Measurements from ENCODE around the gene TAS2R41.
"Not testable (repeated sequence)": the region's sequence is repeated elsewhere in the genome, so short reads cannot be mapped to it uniquely, and the experiment has no call there.

TAS2R41 gene

DNA sequence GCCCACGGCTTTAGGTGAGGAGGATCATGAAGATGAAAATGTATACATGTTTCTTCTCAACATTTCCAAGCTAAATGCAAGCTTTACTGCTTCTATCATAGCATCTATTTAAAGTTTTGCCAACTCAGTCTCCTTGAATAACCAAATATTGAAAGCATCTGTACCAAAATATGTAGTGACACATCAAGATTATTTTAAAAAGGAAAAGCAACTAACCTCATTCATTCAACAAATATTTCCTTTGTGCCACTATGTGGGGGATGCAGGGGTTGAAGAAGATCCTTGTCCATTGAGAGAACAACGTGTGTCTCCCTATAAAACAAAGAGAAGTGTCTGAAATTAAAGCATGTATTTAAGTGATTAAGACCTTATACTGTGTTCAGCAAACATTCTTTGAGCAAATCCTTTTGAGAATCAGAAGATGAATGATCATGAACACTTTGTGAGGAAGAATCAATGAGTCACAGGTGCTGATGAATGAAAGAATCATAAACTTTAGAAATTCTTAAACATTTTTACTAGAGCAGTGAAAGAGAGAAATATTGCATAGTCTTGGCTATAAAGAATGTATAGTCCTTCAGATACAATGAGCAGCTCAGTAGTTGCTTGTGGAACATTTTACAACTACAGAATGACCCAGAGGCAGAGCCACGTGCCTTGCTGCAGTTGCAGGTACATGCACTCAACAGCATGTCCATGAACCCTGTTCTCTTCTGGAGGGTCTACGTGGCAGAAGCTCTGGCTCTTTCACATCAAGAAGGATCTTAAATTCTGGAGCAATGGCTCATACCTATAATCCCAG lies 20.5 kb upstream of the TAS2R41 start:
- no peak for DNase-seq (ENCODE audit: low read depth, low spot score)

DNA sequence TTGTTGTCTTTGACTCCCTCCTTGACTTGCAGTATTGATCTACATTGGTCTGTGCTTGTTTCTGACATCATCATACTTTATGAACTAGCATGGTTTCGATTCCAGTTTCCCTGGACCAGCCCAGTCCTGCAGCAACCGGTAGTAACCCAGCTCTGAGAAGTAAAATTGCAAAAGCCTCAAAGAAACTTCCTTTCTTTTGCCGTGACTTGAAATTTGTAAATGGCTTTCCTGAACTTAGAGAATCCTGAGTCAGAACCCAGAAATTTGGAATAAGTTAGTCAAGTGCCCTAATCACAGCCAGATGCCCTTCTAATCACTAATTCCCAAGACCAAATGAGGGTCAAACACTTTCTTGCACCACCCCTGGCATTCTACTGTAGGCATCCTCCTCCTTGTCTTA lies 19.4 kb upstream of the TAS2R41 start:
- no peak for DNase-seq (ENCODE audit: low read depth, low spot score)

DNA sequence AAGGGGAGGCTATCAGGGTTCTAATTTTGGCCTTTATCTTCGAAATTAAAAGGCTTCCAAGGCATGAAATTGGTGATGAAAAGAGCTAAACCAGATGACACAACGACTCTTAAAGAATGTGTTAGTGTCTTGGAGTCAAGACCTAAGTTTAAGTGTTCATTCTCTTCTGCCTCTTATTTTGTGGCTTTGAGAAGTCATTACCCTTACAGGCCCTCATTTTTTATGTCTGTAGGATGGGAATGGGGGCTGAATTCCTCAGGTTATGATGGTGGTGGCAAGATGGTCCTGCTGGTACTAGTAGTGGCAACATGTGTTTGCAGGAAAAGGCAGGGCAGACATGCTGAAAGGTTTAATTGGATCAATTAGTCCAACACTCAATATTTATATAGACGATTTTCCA lies 19.0 kb upstream of the TAS2R41 start:
- DNase-seq (ENCODE audit: low read depth, low spot score) = no peak

DNA sequence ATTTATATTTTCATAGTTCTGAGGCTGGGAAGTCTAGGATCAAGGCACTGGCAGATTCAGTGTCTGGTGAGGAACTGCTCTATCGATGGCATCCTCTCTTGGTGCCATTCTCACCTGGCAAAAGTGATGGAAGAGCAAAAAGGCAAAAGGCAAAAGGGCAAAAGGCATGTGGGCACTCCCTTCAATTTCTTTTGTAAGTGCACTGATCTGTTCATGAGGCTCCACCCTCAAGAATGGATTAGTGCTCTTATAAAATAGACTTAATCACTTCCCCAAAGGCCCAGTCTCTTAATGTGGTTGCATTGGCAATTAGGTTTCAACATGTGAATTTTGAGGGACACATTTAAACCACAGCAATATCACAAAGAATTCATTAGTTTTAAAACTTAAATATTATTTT lies 18.3 kb upstream of the TAS2R41 start:
- DNase-seq (ENCODE audit: low read depth, low spot score) = no peak

DNA sequence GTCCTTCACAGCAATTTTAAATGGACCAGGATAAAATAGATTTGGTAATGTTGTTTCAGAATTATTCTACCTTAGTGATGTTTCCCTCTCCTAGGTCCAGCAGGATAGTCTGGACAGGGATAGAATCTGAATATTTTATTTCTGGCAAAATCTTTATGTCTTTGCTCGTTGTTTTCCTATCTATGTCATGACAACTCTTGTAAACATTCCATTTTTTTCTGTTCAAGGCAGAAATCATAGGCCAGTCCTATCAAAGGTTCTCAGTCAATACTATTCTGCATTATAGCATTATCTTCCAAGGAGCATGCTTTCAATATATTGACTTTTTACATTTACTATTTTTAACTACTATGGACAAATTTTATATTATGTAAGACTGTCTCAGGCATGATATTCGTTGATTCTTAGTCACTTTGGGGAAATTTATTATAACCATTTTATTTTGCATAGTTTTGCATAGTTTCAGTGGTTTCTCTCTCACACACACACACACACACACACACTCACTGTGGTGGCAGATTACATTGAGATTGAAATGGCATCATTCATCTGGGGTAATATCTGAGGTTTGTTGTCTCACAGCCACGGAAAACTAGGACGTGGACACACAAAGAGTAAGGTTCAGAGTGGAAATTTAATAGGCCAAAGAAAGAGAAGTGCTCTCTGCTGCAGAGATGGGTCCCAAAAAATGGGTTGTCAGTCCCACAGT lies 17.2 kb upstream of the TAS2R41 start:
- DNase-seq (ENCODE audit: low read depth, low spot score) = no peak

DNA sequence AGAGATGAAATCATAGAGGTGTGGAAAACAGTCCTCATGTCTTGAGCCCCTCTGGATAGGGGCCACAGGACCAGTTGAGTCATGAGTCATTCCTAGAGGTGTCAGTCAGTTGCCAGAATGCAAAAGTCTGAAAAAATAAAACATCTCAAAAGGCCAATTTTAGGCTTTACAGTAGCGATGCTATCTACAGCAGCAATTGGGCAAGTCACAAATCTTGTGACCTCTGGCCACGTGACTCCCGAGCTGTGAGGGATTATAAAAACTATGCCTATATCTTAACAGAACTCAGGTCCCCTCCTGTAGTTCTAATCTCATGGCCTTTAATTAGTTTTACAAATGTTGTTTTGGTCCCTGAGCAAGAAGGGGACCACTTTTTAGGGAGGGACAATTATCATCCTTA lies 15.6 kb upstream of the TAS2R41 start:
- no peak for DNase-seq (ENCODE audit: low read depth, low spot score)

DNA sequence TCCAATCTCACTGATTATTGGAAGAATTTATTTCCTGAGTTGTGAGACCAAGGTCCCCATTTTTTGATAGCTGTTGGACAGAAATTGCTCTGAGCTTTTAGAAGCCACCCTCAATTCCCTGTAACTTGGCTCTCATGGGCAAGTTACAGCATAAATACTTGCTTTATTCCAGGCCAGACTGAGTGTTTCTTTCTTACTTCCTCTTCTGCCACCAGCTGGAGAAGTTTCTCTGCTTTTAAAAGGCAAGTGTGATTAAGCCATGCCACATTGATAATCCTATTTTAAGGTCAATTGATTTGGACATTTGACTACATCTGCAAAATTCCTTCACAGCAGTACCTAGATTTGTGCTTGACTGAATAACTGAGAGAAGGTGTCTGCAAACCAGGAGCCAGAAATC lies 14.1 kb upstream of the TAS2R41 start:
- DNase-seq (ENCODE audit: low read depth, low spot score) = no peak

DNA sequence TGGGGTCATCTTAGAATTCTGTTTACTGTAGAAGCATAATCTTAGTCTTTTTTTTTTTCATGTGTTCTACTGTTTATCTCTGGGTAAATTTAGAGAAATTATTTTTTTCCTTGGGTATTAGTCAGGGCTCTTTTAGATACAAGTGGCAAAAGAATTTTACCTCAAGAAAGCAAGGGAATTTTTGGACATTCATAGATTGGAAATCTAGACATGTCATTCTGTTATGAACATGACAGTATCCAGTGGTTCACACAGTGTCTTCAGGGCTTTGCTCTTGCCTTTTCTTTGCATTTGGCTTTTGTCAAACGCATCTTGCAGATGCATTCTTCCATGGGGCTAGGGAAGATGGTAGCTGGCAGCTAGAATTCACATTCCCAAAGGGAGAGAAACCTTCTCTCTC lies 13.7 kb upstream of the TAS2R41 start:
- no peak for DNase-seq (ENCODE audit: low read depth, low spot score)

DNA sequence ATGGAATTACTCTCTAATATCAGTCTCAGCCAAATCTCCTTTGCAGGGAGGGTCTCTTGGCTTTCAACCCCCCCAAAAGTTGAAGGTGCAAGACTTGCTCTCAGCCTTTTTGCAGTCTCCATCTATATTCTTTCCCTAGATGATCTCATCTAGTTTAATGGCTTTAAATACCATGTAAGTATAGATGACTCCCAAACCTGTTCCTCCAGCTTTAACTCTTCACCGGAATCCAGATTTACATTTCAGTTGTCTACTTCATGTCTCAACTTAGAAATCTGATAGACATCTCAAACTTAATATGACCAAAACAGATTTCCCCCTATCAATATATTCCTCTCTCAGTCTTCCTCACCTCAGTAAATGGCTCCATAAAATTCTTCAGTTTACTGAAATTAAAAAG lies 9.9 kb upstream of the TAS2R41 start:
- no peak for DNase-seq (ENCODE audit: low read depth, low spot score)

DNA sequence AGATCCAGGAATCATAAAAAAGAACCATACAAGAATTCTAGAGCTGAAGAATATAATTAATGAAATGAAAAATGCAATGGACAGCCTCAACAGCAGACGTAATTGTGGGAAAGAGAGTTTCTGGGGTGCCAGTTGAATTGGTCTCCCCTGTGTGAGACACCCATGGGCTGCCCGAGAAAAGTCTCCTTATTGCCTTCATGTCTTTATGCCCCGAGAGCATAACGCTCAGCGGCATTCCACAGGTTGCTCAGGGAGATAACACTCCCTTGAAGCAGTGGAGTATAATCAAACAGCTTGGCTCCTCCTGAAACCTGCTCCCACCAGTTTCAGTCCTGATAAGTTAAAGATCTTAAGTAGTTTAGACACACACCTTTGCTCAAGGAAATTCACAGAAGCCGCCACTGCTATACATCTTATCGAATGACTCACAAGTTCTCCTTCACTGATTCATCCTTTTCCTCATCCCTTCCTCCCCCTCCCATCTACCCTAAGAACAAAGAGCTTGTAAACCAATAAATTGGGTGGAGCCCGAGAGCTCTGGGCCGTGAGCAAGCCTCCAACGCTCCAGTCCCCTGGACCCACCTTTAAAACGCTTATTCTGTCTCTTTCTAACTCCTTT lies 5.5 kb upstream of the TAS2R41 start:
- peak; percentile 54 for DNase-seq (ENCODE audit: low read depth, low spot score)

DNA sequence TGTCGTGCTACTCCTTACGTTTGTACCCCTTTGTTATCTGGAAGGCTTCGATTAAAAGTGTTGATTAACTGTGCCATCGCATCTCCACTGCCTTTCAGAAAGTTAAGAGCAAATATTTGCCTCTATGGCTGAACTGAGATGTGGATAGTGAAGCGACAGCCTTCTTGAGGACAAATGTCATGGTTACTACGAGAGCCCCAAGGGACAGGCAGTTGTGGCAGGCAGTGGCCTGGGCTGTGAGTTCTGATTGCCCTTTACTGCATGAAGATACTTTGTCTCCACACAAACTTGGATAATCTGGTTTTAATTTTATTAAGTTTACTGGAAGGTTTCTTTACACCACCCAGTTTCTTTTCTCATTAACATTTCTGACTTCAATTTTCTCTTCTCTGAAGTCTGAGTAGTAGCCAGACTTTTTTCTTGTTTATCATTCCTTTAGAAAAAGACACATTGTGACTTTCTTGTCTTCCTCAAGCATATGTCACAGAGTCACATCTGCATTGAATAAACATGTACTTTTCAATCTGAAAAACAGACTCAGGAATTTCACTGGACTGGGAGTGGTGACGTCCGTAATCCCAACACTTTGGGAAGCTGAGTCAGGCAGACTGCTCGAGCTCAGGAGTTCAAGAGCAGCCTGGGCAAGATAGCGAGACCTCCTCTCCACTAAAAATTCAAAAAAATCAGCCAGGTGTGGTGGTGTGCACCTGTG lies 1.5 kb downstream of the TAS2R41 start:
- no peak for DNase-seq (ENCODE audit: low read depth, low spot score)

DNA sequence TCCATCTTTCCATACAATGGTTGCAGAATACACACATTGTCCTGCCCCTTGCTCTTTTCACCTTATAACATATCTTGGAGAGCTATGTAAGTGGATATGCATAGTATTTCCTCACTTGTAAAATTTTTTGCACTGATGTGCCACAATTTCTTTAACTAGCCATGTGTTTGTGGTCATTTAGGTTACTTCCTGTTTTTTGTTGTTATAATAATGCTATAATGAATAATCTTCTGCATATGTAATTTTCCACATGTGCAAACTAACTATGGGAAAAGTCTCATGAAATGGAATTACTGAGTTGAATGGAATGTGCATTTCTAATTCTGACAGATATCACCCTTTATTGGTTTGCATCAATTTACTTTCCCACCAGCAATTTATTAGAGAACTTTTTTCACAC lies 2.8 kb downstream of the TAS2R41 start:
- DNase-seq (ENCODE audit: low read depth, low spot score) = no peak

DNA sequence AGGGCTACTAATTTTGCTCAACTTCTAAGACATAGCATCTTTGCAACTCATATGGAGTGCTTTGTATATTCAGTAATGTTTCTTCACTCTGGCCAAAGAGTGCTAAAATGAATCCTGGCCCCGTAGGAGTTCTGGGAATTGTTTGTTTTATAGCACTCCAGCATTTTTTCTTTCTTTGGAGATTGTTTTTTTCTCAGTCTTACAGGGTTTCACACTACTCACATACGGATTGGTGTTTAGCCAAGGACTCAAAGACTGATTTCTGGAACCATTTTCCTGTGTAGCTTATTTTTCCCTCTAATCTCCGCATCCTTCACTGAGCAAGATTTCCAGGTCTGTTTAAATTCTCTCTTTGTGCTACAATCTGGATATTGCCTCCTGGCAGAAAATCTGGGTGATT lies 6.4 kb downstream of the TAS2R41 start:
- DNase-seq (ENCODE audit: low read depth, low spot score) = no peak

DNA sequence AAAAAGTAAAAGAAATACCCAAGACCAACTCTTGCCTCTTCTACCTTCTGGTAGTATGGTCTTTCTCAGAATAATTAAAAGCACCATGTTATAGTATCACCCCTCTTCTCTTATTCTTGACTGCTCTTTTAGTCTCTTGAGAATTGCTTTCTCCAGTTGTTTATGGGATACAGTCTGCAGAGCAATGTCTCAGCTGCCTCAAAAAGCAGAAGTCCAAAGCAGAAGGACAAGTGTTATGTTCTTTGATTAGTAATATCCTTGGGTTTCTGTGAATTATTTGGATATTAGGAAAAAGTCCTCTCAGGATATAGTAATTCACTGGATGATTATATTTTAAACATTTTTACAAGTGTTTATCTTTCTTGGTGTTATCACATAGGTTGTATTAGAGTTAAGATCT lies 7.4 kb downstream of the TAS2R41 start:
- DNase-seq (ENCODE audit: low read depth, low spot score) = no peak

DNA sequence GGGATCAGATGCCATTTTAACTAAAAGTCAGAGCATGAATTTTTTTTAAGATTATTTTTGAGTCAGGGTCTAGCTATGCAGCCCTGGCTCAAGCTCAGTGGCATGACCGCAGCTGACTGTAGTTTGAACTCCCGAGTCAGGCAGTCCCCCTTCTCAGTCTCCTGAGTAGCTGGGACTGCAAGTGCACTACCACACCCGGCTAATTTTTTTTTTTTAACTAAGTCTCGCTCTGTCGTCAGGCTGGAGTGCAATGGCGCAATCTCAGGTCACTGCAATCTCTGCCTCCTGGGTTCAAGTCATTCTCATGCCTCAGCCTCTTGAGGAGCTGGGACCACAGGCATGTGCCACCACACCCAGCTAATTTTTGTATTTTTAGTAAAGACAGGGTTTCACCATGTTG lies 7.8 kb downstream of the TAS2R41 start:
- no peak for DNase-seq (ENCODE audit: low read depth, low spot score)

DNA sequence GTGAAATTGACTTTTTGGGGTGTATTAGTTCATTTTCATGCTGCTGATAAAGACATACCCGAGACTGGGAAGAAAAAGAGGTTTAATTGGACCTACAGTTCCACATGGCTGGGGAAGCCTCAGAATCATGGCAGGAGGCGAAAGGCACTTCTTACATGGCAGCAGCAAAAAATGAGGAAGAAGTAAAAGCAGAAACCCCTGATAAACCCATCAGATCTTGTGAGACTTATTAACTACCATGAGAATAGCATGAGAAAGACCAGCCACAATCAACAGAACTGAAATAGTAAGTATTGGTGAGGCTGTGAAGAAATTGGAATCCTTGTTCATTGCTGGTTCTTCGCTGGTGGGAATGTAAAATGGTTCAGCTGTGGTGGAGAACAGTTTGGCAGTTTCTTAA lies 8.6 kb downstream of the TAS2R41 start:
- DNase-seq (ENCODE audit: low read depth, low spot score) = not testable (repeated sequence)

DNA sequence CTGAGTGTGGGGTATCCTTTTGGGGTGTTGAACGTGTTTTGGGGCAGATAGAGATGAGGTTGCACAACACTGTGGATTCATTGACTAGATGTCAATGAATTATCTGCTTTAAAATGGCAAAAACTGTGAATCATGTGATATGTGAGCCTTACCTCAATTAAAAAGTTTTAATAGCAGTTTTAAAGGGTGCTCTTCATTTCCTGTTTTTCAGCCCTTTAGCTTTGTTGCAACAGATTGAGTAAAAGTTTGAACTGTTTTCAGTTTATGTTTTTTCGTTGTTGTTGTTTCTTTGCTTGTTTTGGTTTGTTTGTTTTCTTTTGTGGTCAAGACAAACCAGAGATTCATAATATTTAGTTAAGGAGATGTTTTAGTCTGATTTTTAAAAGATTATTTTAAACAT lies 9.4 kb downstream of the TAS2R41 start:
- no peak for DNase-seq (ENCODE audit: low read depth, low spot score)

DNA sequence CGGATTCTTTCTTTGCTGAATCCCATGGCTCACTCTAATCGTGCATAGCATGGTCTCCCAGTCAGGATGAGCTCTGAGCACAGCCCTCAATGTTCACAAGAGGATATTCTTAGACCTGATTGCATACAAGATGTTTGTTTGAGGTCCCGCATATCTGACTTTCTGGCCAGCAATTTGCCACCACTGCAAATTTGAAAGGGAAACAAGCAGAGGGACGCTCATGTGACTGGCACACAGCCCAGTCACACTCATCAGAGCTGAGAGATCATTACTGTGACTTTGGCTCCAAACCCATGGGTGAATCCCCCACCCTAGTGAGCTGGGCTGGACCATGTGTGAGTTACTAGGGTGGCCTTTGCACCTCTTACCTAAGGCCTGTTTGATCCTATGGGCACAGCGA lies 9.9 kb downstream of the TAS2R41 start:
- DNase-seq (ENCODE audit: low read depth, low spot score) = no peak

DNA sequence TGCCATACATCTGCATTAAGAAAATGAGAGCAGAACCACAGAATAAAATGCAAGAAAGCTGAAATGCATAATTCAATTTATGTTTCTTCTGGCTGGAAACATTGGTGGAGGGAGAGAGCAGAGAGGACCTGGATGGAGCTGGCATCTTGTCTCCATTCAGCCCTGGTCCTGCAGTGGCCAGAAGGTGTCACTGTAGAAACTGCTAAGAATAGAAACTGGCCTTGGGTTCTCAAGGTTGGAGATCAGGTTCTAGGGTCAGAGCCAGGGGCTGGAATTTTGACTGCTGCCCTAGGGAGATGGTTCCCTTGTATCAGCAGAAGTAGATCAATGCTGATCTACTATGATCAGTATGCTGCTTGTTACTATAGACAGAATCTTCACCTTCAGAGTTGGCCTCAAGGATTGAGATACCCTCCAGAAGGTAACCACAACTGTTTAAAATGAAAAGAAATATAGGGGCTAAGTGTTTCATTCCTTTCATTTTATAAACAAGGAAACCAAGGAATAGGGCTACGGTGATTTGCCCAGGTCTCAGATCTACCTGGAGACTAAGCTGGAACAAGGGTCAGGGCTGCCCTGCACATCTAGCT lies 13.1 kb downstream of the TAS2R41 start:
- DNase-seq (ENCODE audit: low read depth, low spot score) = peak; percentile 78

DNA sequence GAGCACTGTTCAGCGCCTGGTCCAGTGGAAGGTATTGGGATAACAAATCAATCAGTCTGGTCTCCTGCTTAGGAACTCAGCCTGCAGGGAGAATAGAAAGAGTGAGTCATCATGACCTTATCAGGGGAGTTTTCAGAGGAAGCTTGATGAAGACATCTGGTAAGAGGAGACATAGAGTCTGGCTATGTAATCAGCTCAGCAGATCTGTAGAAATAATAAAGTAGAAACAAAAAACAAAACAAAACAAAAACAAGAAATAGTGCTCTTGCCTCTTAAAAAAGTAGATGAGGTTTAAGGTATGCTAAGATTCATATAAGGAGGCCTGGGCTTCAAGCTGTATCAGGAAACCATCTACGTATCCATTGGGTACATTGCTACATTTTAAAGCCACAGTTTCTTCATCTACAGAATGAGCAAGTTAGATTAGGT lies 14.4 kb downstream of the TAS2R41 start:
- DNase-seq (ENCODE audit: low read depth, low spot score) = no peak

DNA sequence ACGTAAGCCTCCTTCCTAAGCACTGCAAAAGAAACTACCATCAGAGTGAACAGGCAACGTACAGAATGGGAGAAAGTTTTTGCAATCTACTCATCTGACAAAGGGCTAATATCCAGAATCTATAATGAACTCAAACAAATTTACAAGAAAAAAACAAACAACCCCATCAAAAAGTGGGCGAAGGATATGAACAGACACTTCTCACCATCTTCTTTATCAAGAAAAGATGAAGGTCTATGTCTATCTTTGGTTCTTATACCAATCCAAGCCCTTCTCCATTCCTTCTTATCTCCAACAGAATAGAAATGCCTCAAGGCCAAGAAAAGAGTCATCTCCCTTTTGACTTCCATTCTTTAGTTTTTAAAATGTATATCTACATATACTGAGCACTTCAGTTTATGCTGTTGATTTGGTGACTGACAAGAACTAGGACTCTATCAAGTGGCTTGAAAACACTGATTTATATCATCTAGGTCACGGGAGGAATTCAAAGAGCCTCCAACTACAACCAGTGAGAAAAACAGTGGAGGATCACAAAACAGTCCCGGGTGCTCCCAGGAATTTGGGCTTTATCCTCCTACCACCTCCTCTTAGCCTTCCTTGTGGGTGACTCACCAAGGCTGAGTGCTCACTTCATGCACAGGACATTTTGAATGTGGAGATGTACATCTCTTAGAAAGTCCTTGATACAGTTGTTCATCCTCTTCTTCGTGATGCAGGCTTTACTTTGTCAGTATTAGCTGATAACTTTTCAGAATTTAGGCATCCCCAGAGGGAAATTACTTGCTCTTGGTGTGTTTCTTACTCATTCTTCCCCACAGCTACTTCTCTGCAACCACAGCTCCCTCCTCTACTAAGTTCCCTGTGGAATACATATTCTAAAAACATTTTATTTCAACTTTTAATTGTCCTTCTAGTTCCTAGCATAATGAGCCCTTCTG lies 15.4 kb downstream of the TAS2R41 start:
- DNase-seq (ENCODE audit: low read depth, low spot score) = no peak
